H54 (cell line): ENCODE results near the gene DUSP28.

Experiments
- DNase-seq: peaks from one replicate; pipeline ENCODE4 v3.0.0; 2011; ENCODE audit warnings: low spot score, mixed read lengths; ENCODE audit not compliant: insufficient read length
- FAIRE-seq: peaks from 3 replicates; lab custom pipeline; 2011; peaks lifted over from hg19 to GRCh38; lab: Jason Lieb, UNC
- POLR2A ChIP-seq: IDR thresholded peaks from 2 replicates; pipeline ENCODE4 v1.6.1; 2011; ENCODE audit warnings: low read depth, mild to moderate bottlenecking, low read length

Gene DUSP28

DNA sequence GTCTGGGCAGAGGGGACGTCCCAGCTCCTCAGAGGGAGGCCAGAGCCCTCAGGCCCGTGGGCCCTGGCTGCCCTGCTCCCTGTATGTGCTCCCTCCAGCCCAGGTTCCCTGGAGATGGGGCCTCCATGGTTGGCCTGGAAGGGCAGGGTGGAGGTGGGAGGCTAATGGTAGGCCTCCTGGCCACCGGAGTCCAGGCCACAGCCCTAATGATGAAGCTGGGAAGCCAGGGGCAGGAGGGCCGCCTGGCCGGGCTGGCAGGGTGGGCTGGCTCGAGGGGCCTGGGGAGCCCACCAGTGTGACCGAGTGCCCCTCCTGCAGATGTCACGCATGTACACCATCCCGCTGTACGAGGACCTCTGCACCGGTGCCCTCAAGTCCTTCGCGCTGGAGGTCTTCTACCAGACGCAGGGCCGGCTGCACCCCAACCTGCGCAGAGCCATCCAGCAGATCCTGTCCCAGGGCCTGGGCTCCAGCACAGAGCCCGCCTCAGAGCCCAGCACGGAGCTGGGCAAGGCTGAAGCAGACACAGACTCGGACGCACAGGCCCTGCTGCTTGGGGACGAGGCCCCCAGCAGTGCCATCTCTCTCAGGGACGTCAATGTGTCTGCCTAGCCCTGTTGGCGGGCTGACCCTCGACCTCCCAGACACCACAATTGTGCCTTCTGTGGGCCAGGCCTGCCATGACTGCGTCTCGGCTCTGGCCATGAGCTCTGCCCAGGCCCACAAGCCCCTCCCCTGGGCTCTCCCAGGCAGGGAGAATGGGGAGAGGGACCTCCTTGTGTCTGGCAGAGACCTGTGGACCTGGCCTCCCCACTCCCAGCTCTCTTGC, 17.3 kb downstream of the DUSP28 start:
- FAIRE-seq (no peak), DNase-seq (no peak)
- no peak for TF ChIP-seq POLR2A

DNA sequence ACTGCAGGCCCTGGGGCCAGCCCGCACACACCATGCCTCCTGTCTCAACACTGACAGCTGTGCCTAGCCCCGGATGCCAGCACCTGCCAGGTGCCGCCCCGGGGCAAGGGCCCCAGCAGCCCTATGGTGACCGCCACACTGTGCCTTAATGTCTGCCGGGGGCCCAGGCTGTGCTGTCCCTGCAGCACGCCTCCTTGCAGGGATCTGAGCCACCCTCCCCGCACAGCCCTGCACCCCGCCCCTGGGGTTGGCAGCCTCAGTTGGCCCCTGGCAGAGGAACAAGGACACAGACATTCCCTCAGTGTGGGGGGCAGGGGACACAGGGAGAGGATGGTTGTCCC, 17.9 kb downstream of the DUSP28 start:
- DNase-seq, result no peak
- no peak for FAIRE-seq
- TF ChIP-seq POLR2A, result no peak

DNA sequence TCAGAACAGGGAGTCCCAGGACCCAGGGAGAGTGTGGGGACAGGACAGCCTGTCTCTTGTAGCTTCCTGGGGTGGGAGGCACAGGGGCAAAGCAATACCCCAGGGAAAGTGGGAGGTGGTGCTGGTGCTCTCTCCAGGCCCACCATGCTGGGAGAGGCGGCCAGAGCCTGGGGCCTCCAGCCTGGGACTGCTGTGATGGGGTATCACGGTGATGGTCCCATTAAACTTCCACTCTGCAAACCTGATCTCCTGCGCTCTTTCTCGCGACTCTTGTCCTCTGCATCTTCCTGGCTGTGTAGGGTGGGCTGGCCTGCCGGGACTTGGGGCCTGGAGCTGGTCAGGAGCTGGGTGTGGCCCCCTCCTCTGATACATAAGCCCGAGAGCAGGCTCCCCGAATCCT, 18.3 kb downstream of the DUSP28 start:
- TF ChIP-seq POLR2A, result no peak
- DNase-seq (no peak), FAIRE-seq (no peak)

DNA sequence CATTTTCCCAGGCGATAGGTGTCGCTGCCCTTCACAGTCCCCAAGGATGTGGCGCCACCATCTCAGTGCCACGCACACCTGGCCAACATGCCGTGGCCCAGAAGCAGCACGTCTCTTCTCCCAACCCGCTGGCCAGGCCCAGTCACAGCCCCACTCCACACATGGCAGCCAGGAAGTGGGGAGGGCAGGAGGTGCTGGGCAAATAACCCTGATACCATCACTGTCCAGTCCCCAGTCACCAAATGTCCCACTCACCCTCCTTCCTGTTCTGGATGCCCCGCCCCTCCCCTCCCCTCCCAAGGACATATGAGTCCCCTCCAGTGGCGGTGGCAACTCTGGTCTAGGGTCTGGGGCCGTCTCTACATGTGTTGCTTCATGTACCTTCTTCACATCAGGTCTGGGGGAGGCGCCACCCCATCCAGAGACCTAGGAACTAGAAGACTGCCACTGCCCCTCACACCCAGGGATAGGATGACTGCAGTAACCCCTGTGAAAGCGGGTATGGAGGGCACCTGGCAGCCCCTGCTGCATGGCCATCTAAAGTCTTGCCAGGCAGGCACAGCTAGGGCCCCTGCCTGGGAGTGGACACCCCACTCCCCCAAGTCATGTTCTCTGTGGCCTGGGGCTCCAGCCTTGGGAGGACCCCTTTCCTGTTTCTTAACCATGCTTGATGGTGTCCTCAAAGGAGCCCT, 19.1 kb downstream of the DUSP28 start:
- no peak for TF ChIP-seq POLR2A
- DNase-seq, result no peak
- no peak for FAIRE-seq

DNA sequence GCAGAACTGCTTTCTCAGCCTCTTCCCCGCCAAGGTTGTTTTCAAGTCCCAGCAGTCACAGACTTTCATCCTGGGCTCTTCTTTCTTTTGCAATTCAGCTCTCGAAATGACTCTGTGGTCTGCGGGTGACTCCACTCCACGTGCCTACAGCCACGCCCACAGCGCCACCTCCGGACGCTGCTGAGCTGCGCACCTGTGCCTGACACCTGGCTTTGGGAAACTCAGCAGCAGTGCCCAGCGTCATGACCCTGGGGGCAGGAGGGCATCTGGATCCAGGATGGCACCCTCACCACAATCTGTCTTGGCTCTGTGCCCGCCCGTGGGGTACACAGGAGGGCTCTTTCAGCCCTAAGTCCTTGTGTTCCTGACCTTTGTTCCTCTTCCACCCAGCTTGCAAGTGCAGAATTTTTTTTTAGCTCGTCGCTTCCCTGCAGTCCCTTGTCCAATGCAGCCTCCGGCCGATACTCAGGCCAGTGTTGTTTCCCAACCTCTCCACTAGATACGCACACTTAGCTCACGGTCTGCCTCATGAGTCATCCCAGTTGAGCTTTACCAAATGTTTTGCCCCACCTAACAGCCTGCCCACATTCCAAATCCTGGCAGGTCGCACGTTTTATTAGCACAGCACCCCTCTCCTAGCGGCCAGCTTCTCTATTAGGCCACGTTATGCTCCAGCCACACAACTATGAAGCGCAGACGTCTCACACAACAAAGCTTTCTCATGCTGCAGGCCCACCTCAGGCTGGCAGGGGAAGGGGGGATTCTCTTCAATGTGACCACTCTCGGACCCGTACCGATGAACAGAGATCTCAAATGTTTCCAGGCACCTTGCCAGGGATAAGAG, 19.8 kb downstream of the DUSP28 start:
- FAIRE-seq (peak; percentile 94), DNase-seq (peak; percentile 87)
- no peak for TF ChIP-seq POLR2A

DNA sequence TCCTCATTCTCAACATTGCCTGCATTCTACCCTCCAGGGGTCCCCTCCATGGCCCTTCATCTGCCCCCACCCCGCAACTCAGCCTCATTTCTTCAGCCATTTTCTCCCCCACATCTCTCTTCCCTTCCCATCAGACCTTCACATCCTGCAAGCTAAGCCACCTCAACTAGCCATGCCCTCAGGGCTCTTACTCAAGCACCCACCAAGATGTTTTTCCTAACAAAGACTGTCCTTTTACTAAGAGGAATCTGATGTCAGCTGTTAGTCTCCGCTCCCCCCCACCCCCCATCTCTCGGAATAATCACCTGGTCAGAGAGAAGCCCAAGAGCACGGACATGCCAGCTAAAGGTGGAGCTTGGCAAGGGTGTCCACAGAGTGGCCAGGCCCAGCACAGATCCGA, 21.7 kb downstream of the DUSP28 start:
- FAIRE-seq (no peak), DNase-seq (no peak)
- no peak for TF ChIP-seq POLR2A

DNA sequence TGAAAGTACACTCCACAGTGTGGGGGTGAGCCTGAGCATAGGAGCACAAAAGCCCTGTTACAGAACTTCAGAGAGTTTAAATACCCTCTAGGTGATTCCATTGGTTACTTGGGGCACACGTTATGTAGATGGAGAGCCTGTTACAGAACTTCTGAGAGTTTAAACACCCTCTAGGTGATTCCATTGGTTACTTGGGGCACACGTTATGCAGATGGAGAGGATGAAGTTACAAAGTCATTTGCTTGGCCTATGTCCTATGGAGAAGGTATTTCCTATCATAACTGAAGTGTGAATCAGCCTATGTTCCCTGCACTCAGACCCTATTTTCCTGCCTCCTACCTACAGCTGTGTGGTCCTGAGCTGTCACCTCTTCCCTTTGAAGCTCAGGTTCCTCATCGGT, 22.6 kb downstream of the DUSP28 start:
- no peak for FAIRE-seq
- DNase-seq, result no peak
- no peak for TF ChIP-seq POLR2A

DNA sequence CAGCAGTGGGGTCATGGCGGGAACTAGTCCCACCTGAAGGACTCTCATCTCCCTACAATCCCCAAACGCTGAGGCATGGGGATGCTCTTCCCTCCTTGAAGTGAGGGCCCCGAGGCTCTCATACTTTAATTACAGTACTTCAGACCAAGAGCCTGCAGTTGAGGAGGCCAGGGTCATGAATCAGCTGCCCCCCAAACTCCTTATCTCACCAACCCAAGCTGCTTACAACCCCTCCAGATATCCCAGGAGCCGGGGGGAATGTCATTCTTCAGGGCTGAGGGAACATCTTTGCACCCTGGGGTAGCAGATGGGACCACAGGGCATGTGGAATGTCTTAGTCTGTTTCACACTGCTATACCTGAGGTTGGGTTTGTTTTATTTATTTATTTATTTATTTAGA, 23.6 kb downstream of the DUSP28 start:
- no peak for TF ChIP-seq POLR2A
- DNase-seq, result no peak
- FAIRE-seq, result no peak

DNA sequence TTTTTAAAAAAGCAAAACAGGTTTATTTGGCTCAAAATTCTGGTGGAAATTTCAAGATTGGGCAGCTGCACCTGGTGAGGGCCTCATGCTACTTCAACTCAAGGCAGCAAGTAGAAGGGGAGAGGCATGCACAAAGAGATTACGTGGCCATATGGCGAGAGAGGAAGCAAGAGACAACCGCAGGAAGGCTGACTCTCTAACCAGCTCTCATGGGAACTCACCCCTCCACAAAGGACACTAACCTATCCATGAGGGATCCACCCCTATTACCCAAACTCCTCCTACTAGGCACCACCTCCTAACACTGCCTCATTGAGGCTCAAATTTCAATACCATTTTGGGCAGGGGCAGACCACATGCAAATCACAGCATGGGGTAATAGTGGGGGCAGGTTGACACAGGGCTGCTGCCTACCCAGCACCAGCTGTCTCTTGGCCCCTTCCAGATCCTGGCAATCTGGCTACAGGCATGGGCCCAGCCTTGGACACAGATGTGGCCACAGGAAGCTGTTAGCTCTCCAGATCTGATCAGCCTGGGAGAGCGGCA, 24.4 kb downstream of the DUSP28 start:
- no peak for TF ChIP-seq POLR2A
- FAIRE-seq, result no peak
- no peak for DNase-seq

DNA sequence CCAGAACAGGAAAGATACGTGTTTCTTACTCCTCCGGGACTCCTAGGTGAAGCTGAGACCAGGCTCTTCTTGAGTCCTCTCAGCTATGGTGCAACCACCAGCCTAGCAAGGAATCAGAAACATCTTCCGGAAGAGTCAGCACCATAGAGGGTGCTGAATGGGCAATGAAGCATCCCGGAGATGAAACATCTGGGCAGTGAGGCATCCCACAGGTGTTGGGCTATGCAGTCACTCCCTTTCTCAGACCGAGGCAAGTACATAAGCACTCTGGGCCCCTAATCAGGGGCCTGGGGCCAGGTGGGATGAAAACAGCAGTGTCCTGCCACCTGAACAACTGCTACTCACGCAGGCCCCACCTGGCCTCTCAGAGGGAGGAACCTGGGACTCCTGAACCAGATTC, 24.9 kb downstream of the DUSP28 start:
- FAIRE-seq (no peak), DNase-seq (no peak)
- TF ChIP-seq POLR2A, result no peak

DNA sequence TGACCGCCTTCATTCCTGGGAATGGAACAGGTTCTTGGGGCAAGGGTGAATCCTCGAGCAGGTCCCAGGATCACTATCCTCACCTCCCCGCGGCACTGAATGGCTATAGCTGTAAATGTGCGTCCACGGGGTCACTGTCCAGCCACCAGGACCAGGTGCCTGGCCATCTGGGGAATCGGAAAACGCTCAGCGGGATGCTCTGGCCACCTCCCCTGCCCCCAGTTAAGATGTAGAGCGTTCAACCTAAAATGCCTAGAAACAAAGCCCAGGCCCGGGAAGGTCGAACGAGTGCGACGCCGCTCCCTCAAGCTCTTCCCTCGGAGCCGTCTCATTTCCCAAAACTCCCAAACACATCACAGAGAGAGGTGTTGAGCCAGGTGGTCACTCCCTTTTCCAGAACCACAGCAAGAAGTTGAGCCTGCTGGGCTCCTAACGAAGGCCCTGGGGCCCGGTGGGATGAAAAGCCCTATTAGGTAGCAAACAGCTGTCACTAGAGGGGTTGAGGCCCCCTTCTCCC, 25.6 kb downstream of the DUSP28 start:
- DNase-seq (no peak), FAIRE-seq (no peak)
- TF ChIP-seq POLR2A, result no peak

DNA sequence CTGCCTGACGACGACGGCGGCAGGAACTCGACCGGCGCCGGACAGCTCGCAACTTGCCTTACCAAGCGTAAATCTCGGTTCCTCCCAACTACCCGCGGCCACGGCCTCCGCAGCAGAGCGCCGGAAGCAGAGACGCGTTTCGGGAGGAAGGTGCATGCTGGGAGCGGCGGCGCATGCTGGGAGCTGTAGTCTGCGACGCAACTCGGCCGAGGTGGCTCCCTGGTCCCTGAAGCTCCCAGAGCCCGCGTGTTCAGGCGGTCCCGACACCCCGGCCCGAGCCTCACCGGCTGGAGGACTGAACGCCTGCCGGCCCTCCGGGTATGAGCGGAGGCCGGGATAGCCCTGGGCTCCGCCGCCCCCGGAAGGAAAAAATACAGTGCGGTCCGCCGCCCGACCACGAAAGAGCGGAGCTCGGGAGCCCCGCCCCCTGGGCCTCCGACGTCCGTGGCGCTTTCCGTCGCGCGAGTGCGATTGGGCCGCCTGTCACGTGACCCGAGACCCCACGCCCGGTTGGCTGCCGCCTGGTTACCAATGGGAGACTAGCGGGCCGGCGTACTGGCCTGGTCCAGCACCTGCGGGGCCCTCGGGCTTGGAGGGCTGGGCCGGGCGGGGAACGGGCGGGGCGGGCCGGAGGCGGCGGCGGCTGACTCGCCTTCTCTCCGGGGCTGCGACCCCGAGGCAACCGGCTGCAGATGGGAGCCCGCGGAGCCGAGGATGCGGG, 26.2 kb downstream of the DUSP28 start, which contains the start of gene CAPN10:
CAPN10 (plus strand) TSS at position 537 of the 721 bp plus-strand sequence; CDS start at position 715, 178 bp downstream.
- FAIRE-seq, result no peak
- peak; percentile 97 for DNase-seq
- peak; percentile 73 for TF ChIP-seq POLR2A

DNA sequence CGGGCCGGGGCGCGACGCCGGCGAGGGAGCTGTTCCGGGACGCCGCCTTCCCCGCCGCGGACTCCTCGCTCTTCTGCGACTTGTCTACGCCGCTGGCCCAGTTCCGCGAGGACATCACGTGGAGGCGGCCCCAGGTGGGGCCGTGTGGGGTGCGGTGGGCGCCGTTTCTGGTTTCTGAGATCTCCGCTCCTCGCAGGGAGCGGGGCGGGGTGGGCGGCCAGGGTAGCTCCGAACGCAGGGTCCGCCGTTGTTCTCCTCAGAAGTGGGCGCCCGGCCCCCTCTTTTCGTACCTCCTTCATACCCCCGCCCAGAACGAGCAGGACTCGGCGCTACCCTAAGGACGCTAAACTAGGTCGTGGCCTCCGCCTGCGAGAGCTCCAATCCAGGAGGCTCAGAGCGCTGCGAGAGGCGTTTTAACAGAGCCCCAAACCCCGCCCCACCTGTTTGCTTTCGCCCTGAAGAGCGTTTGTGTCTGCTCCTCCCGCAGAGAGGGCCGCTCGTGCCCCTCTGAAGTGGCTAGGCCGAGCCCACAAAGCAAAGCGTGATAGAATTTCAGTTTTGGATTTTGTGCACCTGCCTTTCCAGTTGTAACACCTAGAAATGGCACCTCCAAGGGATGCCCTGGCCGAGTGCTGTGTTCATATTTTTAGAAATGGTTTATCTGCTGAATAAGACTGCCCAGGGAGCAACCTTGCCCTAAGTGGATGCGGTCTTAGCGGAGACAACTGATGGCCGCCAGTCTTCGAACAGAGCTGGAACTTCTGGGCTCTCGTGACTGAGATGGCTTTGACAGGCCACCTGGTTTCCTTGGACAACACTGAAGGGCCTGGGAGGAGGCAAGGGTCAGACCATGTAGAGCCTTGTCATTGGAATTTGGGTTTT, 27.0 kb downstream of the DUSP28 start:
- FAIRE-seq, result no peak
- DNase-seq, result peak; percentile 60
- no peak for TF ChIP-seq POLR2A
